Left cardiac atrium (tissue), 4 donors: ENCODE measurements around the gene BMP3. TPM values are rescaled to one million over a fixed set of nuclear protein-coding genes. Genes with fewer than 3 reads are reported as not detected.
"Not testable (repeated sequence)": the region's sequence is repeated elsewhere in the genome, so short reads cannot be mapped to it uniquely, and the experiment has no call there.

ENCODE experiments used
- ATAC-seq, 2 donors: fragments of 200-7000 bp; cut with Tn5 transposase; one replicate each; pipeline ENCODE4 v1.9.1; 2020; ENCODE audit warnings: mild to moderate bottlenecking in 2 of 2, moderate library complexity in 2 of 2
- DNase-seq: peaks from one replicate; pipeline ENCODE4 v3.0.0-alpha.2; 2020
- intact Hi-C, 2 donors: fragments of 100-400 bp; cut with DNase I; formaldehyde crosslinking; loops; one replicate each; pipeline versions ENCODE4 v1.14.1 to v1.15.1; 2022 to 2023
- long read RNA-seq: library from polyadenylated mRNA; unstranded; transcript quantifications from one replicate; pipeline ENCODE4 v2.0.0, GENCODE V29; 2021
- total RNA-seq, 2 donors: library from RNA; stranded (reverse); fragmentation: NEBNext Ultra II Directional; extraction: Animal tissue kit (Norgen Biotek cat#: 25700); gene quantifications; one replicate each; pipeline ENCODE4 v1.2.1, GENCODE V29; 2021
- donor health status: DM: no; HTN: yes; CAD: no.
- donor health status: DM: no; HTN: yes; CAD: no; lungs with severe emphysema.
- donor health status: DM: yes; HTN: yes; CAD: no.
- donor health status: Dilated cardiomyopathy.

BMP3 gene
- under 1 TPM; 0.08 to 0.09 TPM for total RNA-seq
- long read RNA-seq: 0 reads

- intact Hi-C loops: no loop called here
- DNase-seq: peak; percentile 23
These were observed at the start of gene BMP3 for GRCh38 chr4:81030061-81030980. TSS of gene BMP3 (plus strand) at chr4:81030708. CDS start at chr4:81031285, 577 bp downstream.

DNA sequence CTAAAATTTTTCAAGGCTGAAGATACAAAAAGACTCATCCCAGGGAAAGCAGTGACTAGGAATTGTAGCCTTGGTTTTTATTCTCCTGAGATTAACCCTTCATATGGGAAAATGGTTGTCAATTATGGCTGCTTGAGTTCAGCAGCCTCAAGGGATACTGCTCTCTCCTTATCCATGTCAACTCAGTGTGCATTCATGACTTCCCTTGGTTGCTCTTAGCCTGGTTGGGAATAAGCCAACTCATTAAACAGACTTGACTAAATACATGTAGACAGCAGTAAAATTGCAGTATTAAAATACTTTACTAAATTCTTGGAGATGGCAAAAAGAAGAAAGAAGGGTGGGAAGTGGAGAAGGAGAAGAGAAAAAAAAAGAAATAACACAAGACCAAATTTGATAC, 44.5 kb upstream of the BMP3 start:
- ATAC-seq (no peak), DNase-seq (no peak)
- intact Hi-C loops: no loop called here

More at GRCh38 chr4:81030061-81030980, at the start of gene BMP3:
- peak; percentile 34 to 80 for ATAC-seq

DNA sequence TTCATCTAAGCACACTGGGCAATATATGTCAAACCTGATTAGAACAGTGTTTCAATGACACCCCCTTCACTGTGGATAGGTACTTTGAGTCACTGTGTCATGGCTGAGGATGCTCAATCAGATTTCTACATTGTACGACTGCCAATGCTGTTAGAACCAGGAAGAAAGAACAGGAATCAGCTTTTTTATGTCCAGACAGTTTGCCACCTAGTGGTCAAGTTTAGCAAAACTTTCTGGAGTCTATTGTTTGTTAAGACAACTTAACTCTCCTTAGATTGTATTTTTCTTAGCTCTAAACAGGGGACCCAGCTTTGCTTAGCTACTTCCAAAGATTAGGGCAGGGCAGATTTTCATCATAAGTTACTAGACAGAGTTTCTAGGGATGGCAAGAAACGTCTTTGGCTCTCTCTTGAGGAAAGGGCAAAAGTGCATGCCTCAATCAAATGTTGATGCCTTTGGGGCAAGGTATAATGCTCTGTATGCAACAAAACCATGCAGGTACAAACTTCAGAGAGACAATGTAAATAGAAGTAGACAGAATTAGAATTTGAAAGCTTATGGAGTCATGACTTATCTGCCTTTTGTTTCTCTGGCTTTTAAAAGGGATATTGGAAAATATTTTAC, 40.5 kb upstream of the BMP3 start:
- intact Hi-C loops: loop anchor here in 1 of 2 donors (2.0 kb wide), 1 partner anchor 627 kb away; no protein-coding TSS in a partner anchor
- ATAC-seq: no peak
- no peak for DNase-seq

GRCh38 chr4:80990851-80991250, 39.7 kb upstream of the BMP3 start:
- intact Hi-C loops: loop anchor here in 1 of 2 donors (2.0 kb wide), 1 partner anchor 628 kb away; no protein-coding TSS in a partner anchor
- DNase-seq (no peak), ATAC-seq (no peak)

DNA sequence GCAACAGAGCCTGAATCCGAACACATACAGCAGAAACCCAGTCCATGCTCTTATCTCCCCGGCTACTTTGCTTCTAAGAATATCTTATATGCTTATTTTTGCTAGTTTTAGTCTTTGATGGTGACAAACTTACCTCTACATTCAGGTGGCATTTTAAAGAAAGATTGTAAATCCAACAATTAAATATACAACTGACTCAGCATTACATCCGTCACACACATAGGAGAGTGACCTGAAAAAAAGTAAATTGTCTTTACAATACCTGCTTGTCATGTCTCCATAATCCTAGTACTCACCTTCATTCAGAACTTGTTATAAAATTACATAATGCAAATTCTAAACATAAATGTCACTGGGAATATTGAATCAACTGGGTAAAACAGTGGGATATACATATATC, 30.6 kb upstream of the BMP3 start:
- DNase-seq (no peak), ATAC-seq (no peak)
- intact Hi-C loops: no loop called here

DNA sequence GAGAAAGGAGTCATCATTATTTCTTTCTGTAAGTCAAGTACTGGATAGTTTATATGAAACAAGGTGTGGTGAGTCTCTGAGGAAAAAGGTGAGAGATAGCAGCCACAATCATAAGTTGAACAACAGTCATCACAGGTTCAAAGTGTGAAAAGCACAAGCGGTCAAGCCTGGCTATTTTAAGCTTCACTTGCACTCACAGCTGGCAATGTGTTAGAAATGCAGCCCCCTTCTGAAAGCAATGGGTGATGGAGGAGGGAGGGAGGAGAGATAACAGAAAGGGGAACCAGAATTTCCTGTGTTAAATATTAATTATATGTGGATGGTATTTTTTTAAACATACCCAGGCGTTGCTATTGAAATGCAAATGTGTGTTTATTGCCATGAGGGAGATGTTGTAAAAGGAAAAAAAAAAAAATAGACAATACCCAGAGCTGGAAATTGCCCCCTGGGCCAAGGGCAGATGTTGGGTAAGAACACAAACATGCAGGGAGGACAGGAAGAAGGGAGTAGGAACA, 26.9 kb upstream of the BMP3 start:
- ATAC-seq (no peak), DNase-seq (no peak)
- intact Hi-C loops: no loop called here

DNA sequence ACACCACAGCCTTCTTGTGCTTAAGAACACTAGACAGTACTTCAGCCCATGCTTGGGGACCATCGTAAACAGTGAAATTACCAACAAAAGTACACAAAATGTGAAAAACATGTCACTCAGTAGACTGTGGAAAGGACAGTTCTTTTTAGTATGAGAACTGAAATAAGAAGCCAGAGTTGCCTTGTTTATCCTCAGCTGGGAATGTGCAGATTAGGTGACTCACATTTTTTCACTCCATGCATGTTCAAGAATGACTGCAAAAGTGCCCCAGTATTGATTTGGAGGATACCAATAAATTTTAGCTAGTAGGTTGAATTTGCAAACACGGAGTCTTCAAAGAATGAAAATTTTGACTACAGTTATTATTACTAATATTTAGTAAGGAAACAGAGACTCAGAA, 23.1 kb upstream of the BMP3 start:
- intact Hi-C loops: no loop called here
- ATAC-seq: no peak
- DNase-seq: no peak

DNA sequence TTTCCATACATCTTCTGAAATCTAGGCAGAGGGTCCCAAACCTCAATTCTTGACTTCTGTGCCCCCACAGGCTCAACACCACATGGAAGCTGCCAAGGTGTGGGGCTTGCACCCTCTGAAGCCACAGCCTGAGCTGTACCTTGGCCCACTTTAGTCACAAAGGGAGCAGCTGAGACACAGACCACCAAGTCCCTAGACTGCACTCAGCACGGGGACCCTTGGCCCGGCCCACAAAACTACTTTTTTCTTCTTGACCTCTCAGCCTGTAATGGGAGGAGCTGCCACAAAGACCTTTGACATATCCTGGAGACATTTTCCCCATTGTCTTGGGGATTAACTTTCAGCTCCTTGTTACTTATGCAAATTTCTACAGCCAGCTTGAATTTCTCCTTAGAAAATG, 13.9 kb upstream of the BMP3 start:
- ATAC-seq, intact Hi-C loops, DNase-seq: not testable (repeated sequence)

- ATAC-seq (no peak), DNase-seq (no peak)
- intact Hi-C loops: no loop called here
These were observed 11.5 kb upstream of the BMP3 start for GRCh38 chr4:81019006-81019405.

DNA sequence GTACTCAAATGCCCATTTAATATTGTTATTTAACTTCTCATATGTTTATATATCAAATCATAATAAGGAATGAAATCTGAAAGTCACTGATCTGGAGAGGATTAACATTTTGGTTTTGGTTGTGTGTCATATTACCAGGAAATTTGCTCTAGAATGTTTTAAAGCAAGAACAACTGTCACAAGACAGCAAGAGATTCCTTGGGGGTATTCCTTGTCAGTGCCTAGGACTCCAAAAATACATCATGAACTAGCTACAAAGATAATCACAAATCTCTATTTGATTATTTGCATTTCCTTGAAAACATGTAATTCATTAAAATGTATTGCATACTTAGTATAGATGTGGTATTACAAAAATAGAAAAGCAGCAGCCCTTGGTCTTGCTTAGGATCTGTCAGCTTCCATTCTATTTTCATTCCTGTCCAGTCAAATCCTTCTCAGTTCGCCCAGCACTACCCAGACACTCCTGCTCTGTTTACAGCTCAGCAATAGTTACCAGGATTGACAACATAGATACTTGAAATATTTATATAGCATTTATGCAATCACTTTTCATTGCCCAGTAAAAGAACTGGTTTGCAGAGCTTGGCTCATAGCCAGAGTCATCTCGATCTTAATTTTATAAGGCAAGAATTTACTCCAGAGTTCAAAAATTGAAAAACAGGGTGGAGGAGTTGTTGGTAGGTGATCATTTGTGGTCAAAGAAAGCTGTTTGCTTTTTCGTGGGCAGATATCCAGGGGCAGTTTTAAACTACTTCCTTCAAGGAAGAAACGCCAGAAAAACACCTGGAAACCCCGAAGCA, 9.2 kb upstream of the BMP3 start:
- no peak for ATAC-seq
- DNase-seq: no peak
- intact Hi-C loops: no loop called here

DNA sequence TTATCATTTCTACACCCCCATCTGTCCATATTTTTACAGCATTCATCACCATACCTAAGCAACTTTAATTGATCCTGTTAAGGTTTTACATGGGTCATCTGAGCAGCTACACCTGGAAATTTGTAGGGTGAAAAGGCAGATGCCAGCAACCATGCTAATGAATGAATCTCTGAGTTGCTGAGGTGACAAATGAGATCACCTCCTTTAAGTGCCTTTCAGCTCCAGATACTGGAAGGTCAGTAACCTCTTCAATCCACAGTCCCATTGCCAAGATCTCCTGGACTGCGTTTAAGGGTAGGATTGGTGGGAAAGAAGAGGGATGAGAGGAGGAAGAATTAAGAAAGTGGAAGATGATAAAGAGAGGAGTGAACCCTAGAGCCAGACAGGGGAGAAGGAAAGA, 8.5 kb upstream of the BMP3 start:
- DNase-seq (no peak), ATAC-seq (no peak)
- intact Hi-C loops: no loop called here

DNA sequence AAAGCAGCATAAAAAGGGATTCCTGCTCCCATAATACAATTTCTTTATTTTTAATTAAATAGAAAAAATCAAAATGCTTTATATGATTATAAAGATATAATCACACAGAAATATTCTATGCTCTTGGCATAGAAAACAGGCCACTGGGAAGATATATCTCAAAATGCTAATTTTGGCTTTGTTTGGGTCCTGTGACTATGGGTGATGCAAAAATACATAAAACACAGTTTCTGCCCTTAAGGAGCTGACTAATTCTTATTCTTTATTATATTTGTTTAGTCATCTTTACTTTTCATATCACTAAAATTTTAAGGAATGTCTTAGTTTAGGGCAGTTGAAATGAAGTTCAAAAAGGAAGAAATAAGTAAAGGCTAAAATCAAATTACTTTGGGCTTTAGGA, 7.0 kb upstream of the BMP3 start:
- DNase-seq: no peak
- no peak for ATAC-seq
- intact Hi-C loops: no loop called here

DNA sequence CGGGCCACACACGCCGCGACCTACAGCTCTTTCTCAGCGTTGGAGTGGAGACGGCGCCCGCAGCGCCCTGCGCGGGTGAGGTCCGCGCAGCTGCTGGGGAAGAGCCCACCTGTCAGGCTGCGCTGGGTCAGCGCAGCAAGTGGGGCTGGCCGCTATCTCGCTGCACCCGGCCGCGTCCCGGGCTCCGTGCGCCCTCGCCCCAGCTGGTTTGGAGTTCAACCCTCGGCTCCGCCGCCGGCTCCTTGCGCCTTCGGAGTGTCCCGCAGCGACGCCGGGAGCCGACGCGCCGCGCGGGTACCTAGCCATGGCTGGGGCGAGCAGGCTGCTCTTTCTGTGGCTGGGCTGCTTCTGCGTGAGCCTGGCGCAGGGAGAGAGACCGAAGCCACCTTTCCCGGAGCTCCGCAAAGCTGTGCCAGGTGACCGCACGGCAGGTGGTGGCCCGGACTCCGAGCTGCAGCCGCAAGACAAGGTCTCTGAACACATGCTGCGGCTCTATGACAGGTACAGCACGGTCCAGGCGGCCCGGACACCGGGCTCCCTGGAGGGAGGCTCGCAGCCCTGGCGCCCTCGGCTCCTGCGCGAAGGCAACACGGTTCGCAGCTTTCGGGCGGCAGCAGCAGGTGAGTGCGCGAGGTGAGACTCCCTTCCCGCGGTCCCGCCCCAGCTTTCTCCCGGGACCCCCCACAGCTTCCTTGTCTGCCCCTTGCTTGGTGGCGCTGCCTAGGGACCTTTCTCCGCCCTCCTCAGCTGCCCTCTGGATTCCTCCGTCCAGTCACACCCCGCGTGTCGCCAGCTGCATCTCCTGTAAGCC, 678 bp downstream of the BMP3 start:
- ATAC-seq (peak; percentile 38 to 62), DNase-seq (no peak)
- intact Hi-C loops: no loop called here

- DNase-seq (no peak), ATAC-seq (peak in 1 of 2 donors; percentile 26)
- intact Hi-C loops: no loop called here
These were observed 1.5 kb downstream of the BMP3 start for GRCh38 chr4:81031796-81032551.

- peak in 1 of 2 donors; percentile 60 for ATAC-seq
- no peak for DNase-seq
- intact Hi-C loops: no loop called here
These were observed 2.5 kb downstream of the BMP3 start for GRCh38 chr4:81032771-81033684.

GRCh38 chr4:81038636-81039350, 8.3 kb downstream of the BMP3 start:
- no peak for ATAC-seq
- intact Hi-C loops: no loop called here
- no peak for DNase-seq
